ENCODE measurements around the gene HSD17B8.
A peak's percentile ranks its signal among the peaks of the same experiment; 100 is the strongest.

Gene HSD17B8

DNA sequence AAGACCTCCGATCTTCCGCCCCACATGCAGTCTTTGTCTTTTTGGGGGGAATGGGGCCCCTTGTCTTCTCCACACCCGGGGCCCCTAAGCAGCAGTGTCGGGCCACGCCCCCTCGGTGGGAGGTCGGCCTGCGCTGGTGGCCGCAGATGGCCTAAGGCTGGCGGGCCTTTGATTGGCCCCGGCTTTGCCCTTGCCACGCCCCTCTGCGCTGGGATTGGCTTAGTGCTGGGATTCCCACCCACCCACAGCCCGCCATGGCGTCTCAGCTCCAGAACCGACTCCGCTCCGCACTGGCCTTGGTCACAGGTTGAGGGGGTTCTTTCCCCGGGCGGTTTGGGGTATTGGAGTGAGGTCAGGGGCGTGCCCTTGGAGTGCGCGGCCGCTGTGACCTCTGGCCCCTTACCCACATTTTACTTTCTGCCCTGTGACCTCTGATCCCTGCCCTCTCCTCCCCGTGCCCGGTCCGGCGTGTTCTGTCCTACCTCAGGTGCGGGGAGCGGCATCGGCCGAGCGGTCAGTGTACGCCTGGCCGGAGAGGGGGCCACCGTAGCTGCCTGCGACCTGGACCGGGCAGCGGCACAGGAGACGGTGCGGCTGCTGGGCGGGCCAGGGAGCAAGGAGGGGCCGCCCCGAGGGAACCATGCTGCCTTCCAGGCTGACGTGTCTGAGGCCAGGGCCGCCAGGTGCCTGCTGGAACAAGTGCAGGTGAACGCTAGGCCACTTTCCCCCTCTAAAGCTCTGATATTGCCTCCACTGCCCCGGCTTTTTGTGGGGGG is at the start of gene HSD17B8:
TSS of gene HSD17B8 (plus strand) at position 241 of the 776 bp plus-strand sequence. CDS start at position 255, 14 bp downstream.
- Histone ChIP-seq H3K9ac (ENCODE audit: low read length) (peak within 1 kb of the TSS; percentile 95), H3K27ac (ENCODE audit: low read length) (peak within 1 kb of the TSS; percentile 72), H3K4me1 (ENCODE audit: low read length) (peaks cover 26% of the 10 kb centered on the region), H3K79me2 (ENCODE audit: low read length) (peaks cover 27% of the 10 kb centered on the region), H3K4me3 (ENCODE audit: low read length) (peak within 1 kb of the TSS; percentile 99), H3K36me3 (replicated peaks; ENCODE audit: low read depth, low read length) (peaks cover 19% of the 10 kb centered on the region), H2AFZ (ENCODE audit: low read depth, low read length) (peak within 1 kb of the TSS; percentile 25; the same call in 1 of the 2 replicates), H3K9me3 (ENCODE audit: insufficient read depth, low read length) (no peaks in the 10 kb centered on the region), H3K4me2 (ENCODE audit: low read length) (peak within 1 kb of the TSS; percentile 71), H3K27me3 (ENCODE audit: low read depth, low read length) (no peaks in the 10 kb centered on the region), H4K20me1 (ENCODE audit: insufficient read depth, low read length) (no peaks in the 10 kb centered on the region; the same call in 1 of the 2 replicates)
- TF ChIP-seq, protein P1, sequence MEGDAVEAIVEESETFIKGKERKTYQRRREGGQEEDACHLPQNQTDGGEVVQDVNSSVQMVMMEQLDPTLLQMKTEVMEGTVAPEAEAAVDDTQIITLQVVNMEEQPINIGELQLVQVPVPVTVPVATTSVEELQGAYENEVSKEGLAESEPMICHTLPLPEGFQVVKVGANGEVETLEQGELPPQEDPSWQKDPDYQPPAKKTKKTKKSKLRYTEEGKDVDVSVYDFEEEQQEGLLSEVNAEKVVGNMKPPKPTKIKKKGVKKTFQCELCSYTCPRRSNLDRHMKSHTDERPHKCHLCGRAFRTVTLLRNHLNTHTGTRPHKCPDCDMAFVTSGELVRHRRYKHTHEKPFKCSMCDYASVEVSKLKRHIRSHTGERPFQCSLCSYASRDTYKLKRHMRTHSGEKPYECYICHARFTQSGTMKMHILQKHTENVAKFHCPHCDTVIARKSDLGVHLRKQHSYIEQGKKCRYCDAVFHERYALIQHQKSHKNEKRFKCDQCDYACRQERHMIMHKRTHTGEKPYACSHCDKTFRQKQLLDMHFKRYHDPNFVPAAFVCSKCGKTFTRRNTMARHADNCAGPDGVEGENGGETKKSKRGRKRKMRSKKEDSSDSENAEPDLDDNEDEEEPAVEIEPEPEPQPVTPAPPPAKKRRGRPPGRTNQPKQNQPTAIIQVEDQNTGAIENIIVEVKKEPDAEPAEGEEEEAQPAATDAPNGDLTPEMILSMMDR (IDR thresholded peaks at IDR 0.05; ENCODE audit: low read depth, low read length): no peak
- no peak for TF ChIP-seq EZH2phosphoT487 (IDR thresholded peaks at IDR 0.05; ENCODE audit: low read depth)

DNA sequence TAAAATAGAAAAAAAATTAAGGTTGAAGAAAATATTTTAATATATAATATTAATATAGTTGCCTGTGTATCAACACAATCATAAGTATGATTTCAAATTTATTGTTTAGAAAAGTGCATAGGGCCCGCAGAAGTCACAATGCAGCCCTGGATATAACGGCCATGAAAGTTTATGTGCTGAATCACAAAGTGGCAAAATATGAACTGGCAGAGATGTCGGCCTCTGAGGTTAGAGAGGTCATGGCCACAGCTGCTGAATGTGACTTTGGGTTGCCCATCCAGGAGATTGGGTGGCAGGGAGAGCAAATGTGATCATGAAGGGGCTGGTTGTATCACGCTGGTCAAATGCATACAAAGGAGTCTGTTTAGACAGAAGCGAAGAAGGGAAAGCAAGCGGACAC is 47.9 kb upstream of the HSD17B8 start:
- H3K4me3 ChIP-seq (ENCODE audit: low read length): no peak overlapping the region
- no peak overlapping the region for H3K27ac ChIP-seq (ENCODE audit: low read length)
- H3K9ac ChIP-seq (ENCODE audit: low read length): no peak overlapping the region
- no peak overlapping the region for H2AFZ ChIP-seq (ENCODE audit: low read depth, low read length)
- H3K79me2 ChIP-seq (ENCODE audit: low read length): no peaks in the 10 kb centered on the region
- no peaks in the 10 kb centered on the region for H3K27me3 ChIP-seq (ENCODE audit: low read depth, low read length)
- peaks cover 6% of the 10 kb centered on the region; the same call in 1 of the 2 replicates for H3K4me1 ChIP-seq (ENCODE audit: low read length)
- no peak overlapping the region for H3K4me2 ChIP-seq (ENCODE audit: low read length)
- no peaks in the 10 kb centered on the region for H3K36me3 ChIP-seq (replicated peaks; ENCODE audit: low read depth, low read length)
- H3K9me3 ChIP-seq (ENCODE audit: insufficient read depth, low read length): no peaks in the 10 kb centered on the region
- H4K20me1 ChIP-seq (ENCODE audit: insufficient read depth, low read length): no peaks in the 10 kb centered on the region
- TF ChIP-seq EZH2phosphoT487 (IDR thresholded peaks at IDR 0.05; ENCODE audit: low read depth): no peak
- TF ChIP-seq, protein P1 (IDR thresholded peaks at IDR 0.05; ENCODE audit: low read depth, low read length): no peak

DNA sequence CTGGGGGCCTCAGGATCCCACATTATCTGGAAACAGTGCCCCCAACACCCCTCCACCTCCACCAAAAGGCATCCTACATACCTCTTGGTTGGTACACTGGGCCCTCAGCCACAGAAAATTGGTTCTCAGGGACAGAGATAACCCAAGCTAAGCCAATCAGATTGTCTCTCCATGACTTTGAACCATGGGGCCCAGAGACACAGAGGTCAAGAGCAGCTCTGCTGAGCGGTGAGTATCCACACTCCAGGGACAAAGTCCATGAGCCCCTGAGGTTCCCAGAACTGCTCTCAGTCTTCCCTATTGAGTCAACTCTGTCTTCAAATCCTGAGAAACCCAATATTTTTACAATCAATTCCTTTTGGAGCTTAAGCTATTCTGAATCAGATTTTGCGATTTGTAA is 47.5 kb upstream of the HSD17B8 start:
- Histone ChIP-seq H2AFZ (ENCODE audit: low read depth, low read length) (no peak overlapping the region), H3K4me3 (ENCODE audit: low read length) (no peak overlapping the region), H4K20me1 (ENCODE audit: insufficient read depth, low read length) (no peaks in the 10 kb centered on the region), H3K36me3 (replicated peaks; ENCODE audit: low read depth, low read length) (no peaks in the 10 kb centered on the region), H3K9me3 (ENCODE audit: insufficient read depth, low read length) (no peaks in the 10 kb centered on the region), H3K79me2 (ENCODE audit: low read length) (no peaks in the 10 kb centered on the region), H3K9ac (ENCODE audit: low read length) (no peak overlapping the region), H3K27me3 (ENCODE audit: low read depth, low read length) (no peaks in the 10 kb centered on the region), H3K27ac (ENCODE audit: low read length) (no peak overlapping the region), H3K4me1 (ENCODE audit: low read length) (peaks cover 7% of the 10 kb centered on the region; the same call in 1 of the 2 replicates), H3K4me2 (ENCODE audit: low read length) (no peak overlapping the region)
- no peak for TF ChIP-seq EZH2phosphoT487 (IDR thresholded peaks at IDR 0.05; ENCODE audit: low read depth)
- TF ChIP-seq, protein P1 (IDR thresholded peaks at IDR 0.05; ENCODE audit: low read depth, low read length): no peak

DNA sequence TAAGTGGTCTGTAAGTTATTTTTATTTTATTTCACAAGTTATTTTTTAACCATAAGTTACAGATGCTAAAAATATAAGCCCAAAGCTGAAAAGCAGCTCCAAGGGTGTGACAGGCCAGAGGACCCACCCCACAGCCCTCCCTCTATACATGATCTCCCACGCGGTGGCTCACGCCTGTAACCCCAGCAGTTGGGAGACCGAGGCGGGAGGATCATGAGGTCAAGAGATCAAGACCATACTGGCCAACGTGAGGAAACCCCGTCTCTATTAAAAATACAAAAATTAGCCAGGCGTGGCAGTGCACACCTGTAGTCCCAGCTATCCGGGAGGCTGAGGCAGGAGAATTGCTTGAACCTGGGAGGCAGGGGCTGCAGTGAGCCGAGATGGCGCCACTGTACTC is 44.4 kb upstream of the HSD17B8 start:
- Histone ChIP-seq H3K9ac (ENCODE audit: low read length) (no peak overlapping the region), H4K20me1 (ENCODE audit: insufficient read depth, low read length) (no peaks in the 10 kb centered on the region), H3K4me2 (ENCODE audit: low read length) (no peak overlapping the region), H3K36me3 (replicated peaks; ENCODE audit: low read depth, low read length) (no peaks in the 10 kb centered on the region), H3K27me3 (ENCODE audit: low read depth, low read length) (no peaks in the 10 kb centered on the region), H2AFZ (ENCODE audit: low read depth, low read length) (no peak overlapping the region), H3K4me1 (ENCODE audit: low read length) (peaks cover 12% of the 10 kb centered on the region), H3K9me3 (ENCODE audit: insufficient read depth, low read length) (no peaks in the 10 kb centered on the region), H3K4me3 (ENCODE audit: low read length) (no peak overlapping the region), H3K27ac (ENCODE audit: low read length) (no peak overlapping the region), H3K79me2 (ENCODE audit: low read length) (no peaks in the 10 kb centered on the region)
- TF ChIP-seq, protein P1 (IDR thresholded peaks at IDR 0.05; ENCODE audit: low read depth, low read length): no peak
- TF ChIP-seq EZH2phosphoT487 (IDR thresholded peaks at IDR 0.05; ENCODE audit: low read depth): no peak
